Mesenchymal stem cell (in vitro differentiated cells and primary cell): Measurements from ENCODE around the gene ACP6.

Experiments
- DNase-seq: peaks from one replicate; pipeline ENCODE4 v3.0.0-alpha.2; 2013
- H2AFZ ChIP-seq: one replicate; pipeline ENCODE4 v1.6.1; 2013; ENCODE audit warnings: low read depth, mild to moderate bottlenecking, control low read depth, inconsistent platforms, low read length, moderate library complexity
- H2AK5ac ChIP-seq: 2 replicates; pipeline ENCODE4 v1.6.1; 2013; ENCODE audit warnings: low read length, moderate library complexity, mild to moderate bottlenecking, inconsistent platforms; ENCODE audit not compliant: severe bottlenecking
- H2BK120ac ChIP-seq: one replicate; pipeline ENCODE4 v1.6.1; 2013; ENCODE audit warnings: low read depth, mild to moderate bottlenecking, inconsistent platforms, low read length, moderate library complexity
- H2BK12ac ChIP-seq, 2 experiments: one replicate each; pipeline ENCODE4 v1.6.1; 2013; ENCODE audit warnings: inconsistent platforms in 2 of 2, low read length in 2 of 2, mild to moderate bottlenecking in 2 of 2, moderate library complexity in 2 of 2, control low read depth in 1 of 2
- H2BK15ac ChIP-seq: one replicate; pipeline ENCODE4 v1.6.1; 2013; ENCODE audit warnings: mild to moderate bottlenecking, low read depth, inconsistent platforms; ENCODE audit not compliant: poor library complexity, severe bottlenecking
- H2BK5ac ChIP-seq: 2 replicates; pipeline ENCODE4 v1.6.1; 2013; ENCODE audit warnings: low read depth, mild to moderate bottlenecking, low read length, control low read depth, inconsistent platforms; ENCODE audit not compliant: poor library complexity, severe bottlenecking
- H3K14ac ChIP-seq, 2 experiments: one replicate each; pipeline ENCODE4 v1.6.1; 2013; ENCODE audit warnings: inconsistent platforms in 2 of 2, low read length in 2 of 2, control low read depth in 1 of 2, mild to moderate bottlenecking in 1 of 2, moderate library complexity in 1 of 2
- H3K18ac ChIP-seq, 2 experiments: one replicate each; pipeline ENCODE4 v1.6.1; 2013; ENCODE audit warnings: inconsistent platforms in 2 of 2, low read length in 2 of 2, control low read depth in 1 of 2, low read depth in 1 of 2, mild to moderate bottlenecking in 1 of 2
- H3K23ac ChIP-seq, 2 experiments: one replicate each; pipeline ENCODE4 v1.6.1; 2013; ENCODE audit warnings: inconsistent platforms in 2 of 2, low read length in 2 of 2, mild to moderate bottlenecking in 2 of 2, moderate library complexity in 2 of 2, control low read depth in 1 of 2
- H3K27ac ChIP-seq: 2 replicates; pipeline ENCODE4 v1.5.1; 2013; ENCODE audit warnings: mild to moderate bottlenecking, moderate library complexity, low read length, control low read depth, inconsistent platforms; ENCODE audit not compliant: poor library complexity, severe bottlenecking
- H3K27me3 ChIP-seq, 2 experiments: 2 replicates each; pipeline versions ENCODE4 v1.6.1 to v1.7.0; 2013; ENCODE audit warnings: low read length in 2 of 2, mild to moderate bottlenecking in 2 of 2, moderate library complexity in 2 of 2, control low read depth in 1 of 2, inconsistent platforms in 1 of 2; ENCODE audit not compliant: control insufficient read depth in 1 of 2, insufficient read depth in 1 of 2
- H3K36me3 ChIP-seq, 2 experiments: 2 replicates each; pipeline versions ENCODE4 v1.6.1 to v1.7.0; 2013; ENCODE audit warnings: low read length in 2 of 2, control low read depth in 1 of 2, inconsistent platforms in 1 of 2, low read depth in 1 of 2, mild to moderate bottlenecking in 1 of 2; ENCODE audit not compliant: insufficient read depth in 2 of 2, control insufficient read depth in 1 of 2
- H3K4ac ChIP-seq, 2 experiments: one replicate each; pipeline ENCODE4 v1.6.1; 2013; ENCODE audit warnings: inconsistent platforms in 2 of 2, low read length in 2 of 2, mild to moderate bottlenecking in 2 of 2, moderate library complexity in 2 of 2, control low read depth in 1 of 2, low read depth in 1 of 2
- H3K4me1 ChIP-seq: 2 replicates; pipeline ENCODE4 v1.6.1; 2013; ENCODE audit warnings: low read depth, low read length, control low read depth; ENCODE audit not compliant: control insufficient read depth, insufficient read depth
- H3K4me2 ChIP-seq: 2 replicates; pipeline ENCODE4 v1.6.1; 2013; ENCODE audit warnings: low read length, mild to moderate bottlenecking, inconsistent platforms; ENCODE audit not compliant: poor library complexity, severe bottlenecking
- H3K4me3 ChIP-seq, 2 experiments: 2 replicates each; pipeline versions ENCODE4 v1.5.1 to v1.7.0; 2013; ENCODE audit warnings: low read length in 2 of 2, mild to moderate bottlenecking in 2 of 2, control low read depth in 1 of 2, low read depth in 1 of 2; ENCODE audit not compliant: insufficient read depth in 1 of 2
- H3K79me1 ChIP-seq: replicated peaks from 2 replicates; pipeline ENCODE4 v1.6.1; 2013; ENCODE audit warnings: mild to moderate bottlenecking, control low read depth, low read length, inconsistent platforms; ENCODE audit not compliant: poor library complexity, severe bottlenecking
- H3K9ac ChIP-seq: 2 replicates; pipeline ENCODE4 v1.7.0; 2013; ENCODE audit warnings: mild to moderate bottlenecking, low read length, moderate library complexity
- H3K9me3 ChIP-seq: 2 replicates; pipeline ENCODE4 v1.7.0; 2013; ENCODE audit warnings: mild to moderate bottlenecking, low read length; ENCODE audit not compliant: control insufficient read depth
- H4K8ac ChIP-seq: one replicate; pipeline ENCODE4 v1.6.1; 2013; ENCODE audit warnings: inconsistent platforms, mild to moderate bottlenecking, low read length, moderate library complexity
- H4K91ac ChIP-seq: one replicate; pipeline ENCODE4 v1.6.1; 2013; ENCODE audit warnings: mild to moderate bottlenecking, low read length, inconsistent platforms
- WGBS: methylation state at CpG from one replicate; pipeline ENCODE4 v1.1.7; 2013; ENCODE audit warnings: mixed read lengths; 5-methylcytosine and 5-hydroxymethylcytosine counted together

ACP6 gene

DNA sequence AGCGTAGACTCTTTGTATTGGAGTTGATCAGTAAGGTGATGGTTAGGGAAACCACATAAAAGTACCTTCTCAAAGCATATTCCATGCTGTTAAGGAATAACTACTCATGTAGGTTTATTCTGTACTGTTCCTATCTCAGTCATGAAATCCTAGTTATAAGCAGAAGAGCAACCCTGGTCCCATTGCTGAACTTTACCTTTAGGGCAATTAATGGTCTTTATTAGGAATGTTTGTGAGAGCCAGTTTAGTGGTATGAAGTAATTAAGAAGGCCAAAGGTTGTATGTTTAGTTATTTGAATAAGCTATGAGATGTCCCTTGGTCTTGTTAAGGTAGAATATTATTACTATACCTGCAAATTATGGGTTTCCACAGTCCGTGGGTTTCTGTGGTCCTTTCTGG lies 44.0 kb downstream of the ACP6 start:
- no peak overlapping the region for H4K91ac ChIP-seq
- H2AFZ ChIP-seq: no peak overlapping the region
- H3K4me2 ChIP-seq: no peak overlapping the region
- no peak overlapping the region for H3K14ac ChIP-seq
- no peak overlapping the region for H3K18ac ChIP-seq
- no peak overlapping the region for H3K27ac ChIP-seq
- no peak overlapping the region for H2BK15ac ChIP-seq
- no peak overlapping the region for H4K8ac ChIP-seq
- no peak overlapping the region for H3K4me3 ChIP-seq
- H2BK5ac ChIP-seq: no peak overlapping the region
- H2BK120ac ChIP-seq: no peak overlapping the region
- no peak overlapping the region for H3K23ac ChIP-seq
- no peaks in the 10 kb centered on the region for H3K27me3 ChIP-seq
- 83% methylated on average over 2 of the region's 2 CpGs for WGBS
- no peak overlapping the region for H3K9ac ChIP-seq
- no peaks in the 10 kb centered on the region for H3K4me1 ChIP-seq
- H3K4ac ChIP-seq: no peak overlapping the region
- DNase-seq: no peak
- peaks cover 21 to 36% of the 10 kb centered on the region in 2 experiments for H3K36me3 ChIP-seq
- peaks cover 19% of the 10 kb centered on the region for H3K79me1 ChIP-seq
- no peak overlapping the region for H2BK12ac ChIP-seq
- H3K9me3 ChIP-seq: no peaks in the 10 kb centered on the region
- no peak overlapping the region for H2AK5ac ChIP-seq

DNA sequence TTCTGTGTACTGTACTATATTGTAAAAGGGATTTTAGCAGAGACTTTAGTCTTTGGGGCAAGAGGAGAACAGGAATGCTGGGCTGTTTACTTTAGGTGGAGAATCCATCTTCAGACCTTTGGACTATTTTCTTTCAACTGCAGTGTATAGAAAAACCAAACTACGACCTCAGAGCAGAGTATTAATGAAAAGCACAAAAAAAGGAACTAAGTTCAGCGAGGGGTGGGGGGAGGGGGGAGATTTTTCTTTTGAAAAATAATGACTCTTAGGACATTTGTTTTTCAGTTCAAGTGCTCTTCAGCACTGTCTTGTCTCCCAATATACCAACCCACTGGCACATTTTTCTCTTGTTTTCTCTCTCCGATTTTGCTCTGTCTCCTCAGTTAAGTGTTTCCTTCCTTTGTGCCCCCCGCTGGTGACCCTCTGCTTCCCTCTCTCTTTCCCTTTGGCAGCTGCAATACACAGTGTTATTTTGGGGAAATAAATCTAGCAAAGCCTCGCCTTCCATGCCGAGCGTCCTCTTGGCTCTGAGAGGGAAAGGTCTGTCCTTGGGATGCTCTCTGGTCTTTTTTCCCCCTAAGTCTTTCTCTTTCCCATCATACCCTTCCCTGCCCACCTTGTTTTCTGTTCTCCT lies 44.8 kb downstream of the ACP6 start:
- H2BK15ac ChIP-seq: no peak overlapping the region
- H3K4me2 ChIP-seq: no peak overlapping the region
- no peak overlapping the region for H3K14ac ChIP-seq
- H3K79me1 ChIP-seq: peaks cover 23% of the 10 kb centered on the region
- no peak overlapping the region for H4K91ac ChIP-seq
- no peak overlapping the region for H2BK12ac ChIP-seq
- 50% methylated on average over 4 of the region's 7 CpGs for WGBS
- no peaks in the 10 kb centered on the region for H3K27me3 ChIP-seq
- H3K4me3 ChIP-seq: no peak overlapping the region
- DNase-seq: no peak
- no peak overlapping the region for H3K23ac ChIP-seq
- no peak overlapping the region for H3K18ac ChIP-seq
- H2AK5ac ChIP-seq: no peak overlapping the region
- H3K9me3 ChIP-seq: no peaks in the 10 kb centered on the region
- H3K4me1 ChIP-seq: no peaks in the 10 kb centered on the region
- H3K9ac ChIP-seq: no peak overlapping the region
- H2AFZ ChIP-seq: no peak overlapping the region
- no peak overlapping the region for H2BK5ac ChIP-seq
- no peak overlapping the region for H4K8ac ChIP-seq
- H3K4ac ChIP-seq: no peak overlapping the region
- H2BK120ac ChIP-seq: no peak overlapping the region
- no peak overlapping the region for H3K27ac ChIP-seq
- H3K36me3 ChIP-seq: peaks cover 26 to 44% of the 10 kb centered on the region in 2 experiments

GRCh38 chr1:147624529-147624928 lies 45.8 kb downstream of the ACP6 start:
- H3K18ac ChIP-seq: no peak overlapping the region
- H4K91ac ChIP-seq: no peak overlapping the region
- no peak overlapping the region for H2BK12ac ChIP-seq
- H2BK120ac ChIP-seq: no peak overlapping the region
- H3K9ac ChIP-seq: no peak overlapping the region
- H2AK5ac ChIP-seq: no peak overlapping the region
- H3K4me2 ChIP-seq: no peak overlapping the region
- no peak overlapping the region for H2BK5ac ChIP-seq
- H3K4ac ChIP-seq: no peak overlapping the region
- H3K14ac ChIP-seq: no peak overlapping the region
- H3K23ac ChIP-seq: no peak overlapping the region
- 99% methylated on average over 8 of the region's 8 CpGs for WGBS
- H3K36me3 ChIP-seq: peaks cover 33 to 54% of the 10 kb centered on the region in 2 experiments
- H3K9me3 ChIP-seq: no peaks in the 10 kb centered on the region
- no peak overlapping the region for H4K8ac ChIP-seq
- no peaks in the 10 kb centered on the region for H3K4me1 ChIP-seq
- no peak overlapping the region for H2AFZ ChIP-seq
- DNase-seq: no peak
- H3K27me3 ChIP-seq: no peaks in the 10 kb centered on the region
- peaks cover 31% of the 10 kb centered on the region for H3K79me1 ChIP-seq
- H3K4me3 ChIP-seq: no peak overlapping the region
- H3K27ac ChIP-seq: no peak overlapping the region
- no peak overlapping the region for H2BK15ac ChIP-seq

DNA sequence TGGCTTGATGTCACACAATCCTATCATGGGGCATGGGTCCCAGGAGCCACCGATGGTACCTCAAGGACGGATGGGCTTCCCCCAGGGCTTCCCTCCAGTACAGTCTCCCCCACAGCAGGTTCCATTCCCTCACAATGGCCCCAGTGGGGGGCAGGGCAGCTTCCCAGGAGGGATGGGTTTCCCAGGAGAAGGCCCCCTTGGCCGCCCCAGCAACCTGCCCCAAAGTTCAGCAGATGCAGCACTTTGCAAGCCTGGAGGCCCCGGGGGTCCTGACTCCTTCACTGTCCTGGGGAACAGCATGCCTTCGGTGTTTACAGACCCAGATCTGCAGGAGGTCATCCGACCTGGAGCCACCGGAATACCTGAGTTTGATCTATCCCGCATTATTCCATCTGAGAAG lies 46.3 kb downstream of the ACP6 start:
- Histone ChIP-seq H2AK5ac (no peak overlapping the region), H3K27ac (no peak overlapping the region), H3K14ac (no peak overlapping the region), H2BK120ac (no peak overlapping the region), H3K4me1 (no peaks in the 10 kb centered on the region), H2AFZ (no peak overlapping the region), H3K23ac (no peak overlapping the region), H2BK15ac (no peak overlapping the region), H4K91ac (no peak overlapping the region), H3K9ac (no peak overlapping the region), H3K79me1 (peaks cover 36% of the 10 kb centered on the region), H2BK12ac (no peak overlapping the region), H3K18ac (no peak overlapping the region), H2BK5ac (no peak overlapping the region), H3K36me3 (peaks cover 38 to 59% of the 10 kb centered on the region in 2 experiments), H3K4me2 (no peak overlapping the region), H3K4me3 (no peak overlapping the region), H3K27me3 (no peaks in the 10 kb centered on the region), H3K9me3 (no peaks in the 10 kb centered on the region), H3K4ac (no peak overlapping the region), H4K8ac (no peak overlapping the region)
- 96% methylated on average over 8 of the region's 8 CpGs for WGBS
- DNase-seq: no peak
